HCT116 (cell line): ENCODE measurements around the gene SLC2A5. TPM values are rescaled to one million over a fixed set of nuclear protein-coding genes. Genes with fewer than 3 reads are reported as not detected.

Experiments
- ATAC-seq: fragments of 200-7000 bp; cut with Tn5 transposase; 2 replicates; pipeline ENCODE4 v1.9.1; 2020; ENCODE audit warnings: mild to moderate bottlenecking, moderate library complexity
- BruUV-seq: library from RNA; stranded (reverse); fragments of 400-500 nt; replicated peaks from 2 replicates; lab custom pipeline; 2021; lab: Mats Ljungman, UMichigan
- CTCF ChIA-PET: fragments of 300-600 bp; sonication (Branson Sonifier 250); formaldehyde crosslinking; loops from one replicate; lab custom pipeline; 2021; ENCODE audit warnings: antibody characterized with exemption; lab: Charles Lee
- POLR2A ChIA-PET: fragments of 300-600, 350-600 bp; sonication (Branson Sonifier 250); formaldehyde crosslinking; loops from one replicate; lab custom pipeline; 2021; ENCODE audit warnings: antibody characterized with exemption; lab: Charles Lee
- RAD21 ChIA-PET, 2 experiments: fragments of 300-600 bp; sonication (Branson Sonifier 250); formaldehyde crosslinking; loops; one replicate each; lab custom pipeline; 2023; ENCODE audit warnings: low total read pairs in 2 of 2; ENCODE audit not compliant: uncharacterized antibody in 2 of 2, unreplicated experiment in 2 of 2, low non-redundant PET in 1 of 2; lab: Charles Lee
- DNase-seq: peaks from one replicate; pipeline ENCODE4 v3.0.0-alpha.2; 2010; ENCODE audit warnings: low read depth, low spot score
- H2AFZ ChIP-seq: fragments of 200-600 bp; shearing (Covaris generic), sonication (generic); 2 replicates; pipeline ENCODE4 v1.6.1; 2017; ENCODE audit warnings: low read depth, mixed run types, mixed read lengths, antibody characterized with exemption, low read length; ENCODE audit not compliant: poor library complexity, severe bottlenecking
- H3K27ac ChIP-seq: 2 replicates; pipeline ENCODE4 v1.5.1; 2012; ENCODE audit warnings: low read depth, low read length
- H3K27me3 ChIP-seq: fragments of 200-600 bp; sonication (generic); 2 replicates; pipeline ENCODE4 v1.6.1; 2016; ENCODE audit warnings: mixed run types, low read length, mixed read lengths; ENCODE audit not compliant: insufficient read depth
- H3K36me3 ChIP-seq, 2 experiments: fragments of 200-500 bp in 1 of 2; fragments of 200-600 bp in 1 of 2; sonication (Bioruptor generic) in 1 of 2; sonication (generic) in 1 of 2; 2 replicates each; pipeline versions ENCODE4 v1.5.1 to v1.6.1; 2014 to 2016; ENCODE audit warnings: low read length in 2 of 2, inconsistent platforms in 1 of 2, mixed read lengths in 1 of 2, mixed run types in 1 of 2; ENCODE audit not compliant: insufficient read depth in 2 of 2, control insufficient read depth in 1 of 2
- H3K4me1 ChIP-seq, 2 experiments: fragments of 200-600 bp in 1 of 2; sonication (generic) in 1 of 2; 2 replicates each; pipeline versions ENCODE4 v1.5.1 to v1.6.1; 2012 to 2017; ENCODE audit warnings: low read length in 2 of 2, inconsistent platforms in 1 of 2, mild to moderate bottlenecking in 1 of 2, mixed read lengths in 1 of 2, mixed run types in 1 of 2, moderate library complexity in 1 of 2; ENCODE audit not compliant: insufficient read depth in 2 of 2, control insufficient read depth in 1 of 2
- H3K4me2 ChIP-seq: fragments of 200-600 bp; sonication (generic); 2 replicates; pipeline ENCODE4 v1.6.1; 2017; ENCODE audit warnings: mixed run types, low read length, mixed read lengths
- H3K4me3 ChIP-seq, 2 experiments: fragments of 200-600 bp in 1 of 2; sonication (generic) in 1 of 2; replicated peaks in 1 of 2; 2 replicates each; pipeline ENCODE4 v1.5.1; 2011 to 2016; ENCODE audit warnings: low read length in 2 of 2, control low read depth in 1 of 2, low read depth in 1 of 2, mild to moderate bottlenecking in 1 of 2, mixed read lengths in 1 of 2, mixed run types in 1 of 2
- H3K79me2 ChIP-seq: fragments of 200-600 bp; sonication (generic); 2 replicates; pipeline ENCODE4 v1.6.1; 2017; ENCODE audit warnings: mild to moderate bottlenecking, mixed run types, low read length, moderate library complexity, mixed read lengths; ENCODE audit not compliant: insufficient read depth
- H3K9ac ChIP-seq: fragments of 200-600 bp; sonication (generic); 2 replicates; pipeline ENCODE4 v1.6.1; 2016; ENCODE audit warnings: low read length, mixed read lengths
- H3K9me2 ChIP-seq: fragments of 200-600 bp; sonication (generic), shearing (Covaris generic); 2 replicates; pipeline ENCODE4 v1.6.1; 2017; ENCODE audit warnings: mixed run types, mild to moderate bottlenecking, moderate library complexity; ENCODE audit not compliant: insufficient read depth
- H3K9me3 ChIP-seq, 2 experiments: fragments of 200-500 bp in 1 of 2; fragments of 200-600 bp in 1 of 2; sonication (Bioruptor generic) in 1 of 2; sonication (generic) in 1 of 2; 2 replicates each; pipeline ENCODE4 v1.6.1; 2014 to 2017; ENCODE audit warnings: low read length in 2 of 2, mixed read lengths in 2 of 2, inconsistent platforms in 1 of 2, low read depth in 1 of 2, mild to moderate bottlenecking in 1 of 2, mixed run types in 1 of 2, moderate library complexity in 1 of 2; ENCODE audit not compliant: control insufficient read depth in 1 of 2, insufficient read depth in 1 of 2
- H4K20me1 ChIP-seq: fragments of 200-600 bp; sonication (generic), shearing (Covaris generic); 2 replicates; pipeline ENCODE4 v1.6.1; 2017; ENCODE audit warnings: mixed run types, mild to moderate bottlenecking, moderate library complexity; ENCODE audit not compliant: insufficient read depth
- CBX3 ChIP-seq: IDR thresholded peaks from 2 replicates; pipeline ENCODE4 v1.6.1; 2012; ENCODE audit warnings: low read depth
- EGR1 ChIP-seq: IDR thresholded peaks from 2 replicates; pipeline ENCODE4 v1.6.1; 2012; ENCODE audit warnings: low read depth
- ELF1 ChIP-seq: IDR thresholded peaks from 2 replicates; pipeline ENCODE4 v1.6.1; 2012; ENCODE audit warnings: low read depth, borderline replicate concordance
- EZH2 ChIP-seq: fragments of 200-600 bp; sonication (generic); IDR thresholded peaks from 2 replicates; pipeline ENCODE4 v1.6.1; 2017; ENCODE audit warnings: antibody characterized with exemption, mixed run types
- EZH2phosphoT487 ChIP-seq: fragments of 200-600 bp; IDR thresholded peaks from 2 replicates; pipeline ENCODE4 v1.6.1; 2018; ENCODE audit warnings: antibody characterized with exemption, borderline replicate concordance
- FOSL1 ChIP-seq: IDR thresholded peaks from 2 replicates; pipeline ENCODE4 v1.6.1; 2012; ENCODE audit warnings: low read depth
- JUND ChIP-seq: IDR thresholded peaks from 2 replicates; pipeline ENCODE4 v1.6.1; 2012
- POLR2A ChIP-seq: IDR thresholded peaks from 2 replicates; pipeline ENCODE4 v1.7.0; 2011; ENCODE audit warnings: borderline replicate concordance; ENCODE audit not compliant: insufficient read depth, insufficient read length; ENCODE audit errors: extremely low read depth
- POLR2AphosphoS5 ChIP-seq: IDR thresholded peaks from 2 replicates; pipeline ENCODE4 v1.6.1; 2011; ENCODE audit warnings: mild to moderate bottlenecking, low read depth, low read length, moderate library complexity
- RAD21 ChIP-seq: IDR thresholded peaks from 2 replicates; pipeline ENCODE4 v1.6.1; 2012; ENCODE audit warnings: low read depth, mild to moderate bottlenecking
- SIN3A ChIP-seq: IDR thresholded peaks from 2 replicates; pipeline ENCODE4 v1.6.1; 2012; ENCODE audit warnings: low read depth
- SRF ChIP-seq: IDR thresholded peaks from 2 replicates; pipeline ENCODE4 v1.6.1; 2012; ENCODE audit warnings: low read depth
- TCF7L2 ChIP-seq: IDR thresholded peaks from 2 replicates; pipeline ENCODE4 v1.7.0; 2011; ENCODE audit warnings: borderline replicate concordance, inconsistent platforms; ENCODE audit not compliant: insufficient read depth, insufficient read length; ENCODE audit errors: extremely low read depth
- ZFX ChIP-seq: fragments of 450-650 bp; IDR thresholded peaks from 2 replicates; pipeline ENCODE4 v1.6.1; 2017
- intact Hi-C: fragments of 100-400 bp; cut with micrococcal nuclease; formaldehyde crosslinking; loops from 2 replicates; pipeline ENCODE4 v1.10.0; 2022
- total RNA-seq: library from RNA; stranded (reverse); gene quantifications from one replicate; pipeline ENCODE4 v1.2.1, GENCODE V29; 2021; ENCODE audit not compliant: unreplicated experiment
- TF ChIP-seq, protein P1 (sequence below), 3 experiments: fragments of 200-600 bp in 1 of 3; sonication (generic) in 1 of 3; IDR thresholded peaks in 2 of 3; conservative IDR thresholded peaks in 1 of 3; 2 replicates each; pipeline ENCODE4 v1.5.1; 2012 to 2017; ENCODE audit warnings: low read depth in 2 of 3, low read length in 2 of 3, antibody characterized with exemption in 1 of 3, borderline replicate concordance in 1 of 3, control low read depth in 1 of 3, mild to moderate bottlenecking in 1 of 3, mixed read lengths in 1 of 3, mixed run types in 1 of 3, moderate library complexity in 1 of 3; ENCODE audit not compliant: insufficient read depth in 1 of 3
- TF ChIP-seq, protein P2 (sequence below): IDR thresholded peaks from 2 replicates; pipeline ENCODE4 v1.6.1; 2012
- TF ChIP-seq, protein P3 (sequence below): IDR thresholded peaks from 2 replicates; pipeline ENCODE4 v1.6.1; 2012

Gene SLC2A5
- total RNA-seq, 1 experiment from 2014 or later = not detected

DNA sequence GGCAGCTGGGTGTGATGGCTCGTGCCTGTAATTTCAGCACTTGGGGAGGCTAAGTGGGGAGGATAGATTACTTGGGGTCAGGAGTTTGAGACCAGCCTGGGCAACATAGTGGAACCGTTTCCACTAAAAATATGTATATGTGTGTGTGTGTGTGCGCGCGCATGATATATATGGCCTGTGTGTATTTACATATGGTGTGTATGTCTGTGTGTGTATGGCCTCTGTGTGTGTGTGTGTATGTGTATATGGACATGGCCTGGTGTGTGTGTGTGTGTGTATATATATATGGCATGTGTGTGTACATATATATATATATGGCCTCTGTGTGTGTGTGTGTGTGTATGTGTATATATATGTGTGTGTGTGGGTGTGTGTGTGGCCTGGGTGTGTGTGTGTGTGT, 27.2 kb downstream of the SLC2A5 start:
- no peak overlapping the region for H3K4me2 ChIP-seq
- ChIA-PET RAD21 (no interaction called here), POLR2A (no interaction called here)

DNA sequence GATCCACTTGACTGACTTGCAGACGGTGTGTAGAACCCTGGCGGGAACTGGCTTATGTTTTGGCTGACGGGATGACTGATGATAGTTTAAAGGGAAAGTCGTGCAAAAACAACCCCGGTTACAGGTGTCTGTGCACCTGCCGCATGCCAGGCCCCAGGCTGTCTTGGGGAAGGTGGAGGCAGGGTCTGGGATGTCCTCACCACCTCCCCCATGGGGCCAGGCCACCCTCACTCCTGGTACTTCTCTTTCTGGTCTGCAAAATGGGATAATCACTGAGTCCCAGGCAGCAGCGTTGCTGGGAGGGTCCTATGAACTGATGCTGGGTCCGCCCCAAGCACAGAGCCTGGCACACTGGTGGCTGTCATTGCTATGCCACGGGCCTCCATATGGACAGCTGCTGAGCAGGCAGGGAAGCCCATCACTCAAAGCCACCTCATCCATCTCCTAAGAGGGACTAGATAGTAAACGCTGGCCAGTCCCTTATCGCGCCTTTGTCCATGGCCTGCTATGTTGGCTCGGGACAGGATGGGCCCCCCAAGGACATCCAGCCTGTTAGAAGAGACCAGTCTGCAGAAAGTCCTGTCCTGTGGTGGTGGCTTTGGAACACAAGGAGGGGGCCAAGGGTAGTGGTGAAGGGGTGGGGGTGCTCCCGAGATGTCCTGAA, 28.2 kb downstream of the SLC2A5 start:
- Histone ChIP-seq H3K9me3 (no peaks in the 10 kb centered on the region), H3K79me2 (no peaks in the 10 kb centered on the region), H3K4me2 (no peak overlapping the region), H3K4me3 (no peak overlapping the region), H3K27ac (no peak overlapping the region), H3K4me1 (no peaks in the 10 kb centered on the region; a peak in 1 of 4 replicates), H4K20me1 (no peaks in the 10 kb centered on the region), H3K9ac (no peak overlapping the region), H2AFZ (no peak overlapping the region), H3K27me3 (no peaks in the 10 kb centered on the region), H3K9me2 (no peaks in the 10 kb centered on the region), H3K36me3 (no peaks in the 10 kb centered on the region)
- TF ChIP-seq CBX3 (no peak), SIN3A (no peak), FOSL1 (no peak), TCF7L2 (no peak), POLR2AphosphoS5 (no peak), ZFX (no peak), EGR1 (no peak)
- TF ChIP-seq, protein P1, sequence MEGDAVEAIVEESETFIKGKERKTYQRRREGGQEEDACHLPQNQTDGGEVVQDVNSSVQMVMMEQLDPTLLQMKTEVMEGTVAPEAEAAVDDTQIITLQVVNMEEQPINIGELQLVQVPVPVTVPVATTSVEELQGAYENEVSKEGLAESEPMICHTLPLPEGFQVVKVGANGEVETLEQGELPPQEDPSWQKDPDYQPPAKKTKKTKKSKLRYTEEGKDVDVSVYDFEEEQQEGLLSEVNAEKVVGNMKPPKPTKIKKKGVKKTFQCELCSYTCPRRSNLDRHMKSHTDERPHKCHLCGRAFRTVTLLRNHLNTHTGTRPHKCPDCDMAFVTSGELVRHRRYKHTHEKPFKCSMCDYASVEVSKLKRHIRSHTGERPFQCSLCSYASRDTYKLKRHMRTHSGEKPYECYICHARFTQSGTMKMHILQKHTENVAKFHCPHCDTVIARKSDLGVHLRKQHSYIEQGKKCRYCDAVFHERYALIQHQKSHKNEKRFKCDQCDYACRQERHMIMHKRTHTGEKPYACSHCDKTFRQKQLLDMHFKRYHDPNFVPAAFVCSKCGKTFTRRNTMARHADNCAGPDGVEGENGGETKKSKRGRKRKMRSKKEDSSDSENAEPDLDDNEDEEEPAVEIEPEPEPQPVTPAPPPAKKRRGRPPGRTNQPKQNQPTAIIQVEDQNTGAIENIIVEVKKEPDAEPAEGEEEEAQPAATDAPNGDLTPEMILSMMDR (IDR thresholded peaks at IDR 0.05 in 2 of 3, conservative IDR thresholded peaks at IDR 0.05 in 1 of 3; ENCODE audit: borderline replicate concordance in 1 of 3, insufficient read depth in 1 of 3, low read depth in 2 of 3, low read length in 2 of 3) = no peak
- BruUV-seq = no TSS peak
- ATAC-seq = no peak
- intact Hi-C loops = no loop called here
- ChIA-PET RAD21 (no interaction called here), CTCF (no interaction called here), POLR2A (no interaction called here)
- DNase-seq = no peak

More for the DNA sequence above, 27.2 kb downstream of the SLC2A5 start:
- Histone ChIP-seq H3K9me3 (no peaks in the 10 kb centered on the region), H3K4me3 (no peak overlapping the region), H4K20me1 (no peaks in the 10 kb centered on the region), H3K36me3 (no peaks in the 10 kb centered on the region), H3K79me2 (no peaks in the 10 kb centered on the region), H3K4me1 (no peaks in the 10 kb centered on the region; a peak in 1 of 4 replicates), H3K9me2 (no peaks in the 10 kb centered on the region), H2AFZ (no peak overlapping the region), H3K27ac (no peak overlapping the region), H3K9ac (no peak overlapping the region), H3K27me3 (no peaks in the 10 kb centered on the region)
- intact Hi-C loops = no loop called here
- BruUV-seq = no TSS peak
- CTCF ChIA-PET = no interaction called here
- no peak for TF ChIP-seq EGR1
- TF ChIP-seq, protein P2, sequence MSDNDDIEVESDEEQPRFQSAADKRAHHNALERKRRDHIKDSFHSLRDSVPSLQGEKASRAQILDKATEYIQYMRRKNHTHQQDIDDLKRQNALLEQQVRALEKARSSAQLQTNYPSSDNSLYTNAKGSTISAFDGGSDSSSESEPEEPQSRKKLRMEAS = no peak
- TF ChIP-seq, protein P3, sequence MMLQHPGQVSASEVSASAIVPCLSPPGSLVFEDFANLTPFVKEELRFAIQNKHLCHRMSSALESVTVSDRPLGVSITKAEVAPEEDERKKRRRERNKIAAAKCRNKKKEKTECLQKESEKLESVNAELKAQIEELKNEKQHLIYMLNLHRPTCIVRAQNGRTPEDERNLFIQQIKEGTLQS = no peak
- TF ChIP-seq POLR2AphosphoS5 = no peak
- no peak for TF ChIP-seq SRF
- no peak for TF ChIP-seq EZH2phosphoT487
- no peak for TF ChIP-seq POLR2A
- no peak for TF ChIP-seq ELF1
- TF ChIP-seq RAD21 = no peak
- no peak for TF ChIP-seq EZH2
- TF ChIP-seq JUND = no peak
- TF ChIP-seq FOSL1 = no peak
- ATAC-seq (no peak), DNase-seq (no peak)
